GM19397 (cell line): ENCODE data around the gene TCF23.
"Not testable (repeated sequence)": the region's sequence is repeated elsewhere in the genome, so short reads cannot be mapped to it uniquely, and the experiment has no call there.

Experiments used
- ATAC-seq: cut with Tn5 transposase; IDR thresholded peaks from one replicate; pipeline ENCODE4 v1.9.1; 2021; ENCODE audit warnings: mild to moderate bottlenecking, moderate library complexity; ENCODE audit not compliant: unreplicated experiment

Gene TCF23

GRCh38 chr2:27152102-27152795 lies 3.4 kb downstream of the TCF23 start:
- ATAC-seq, result no peak

GRCh38 chr2:27152796-27153464 lies 4.1 kb downstream of the TCF23 start:
- no peak for ATAC-seq

GRCh38 chr2:27154488-27154887 lies 5.7 kb downstream of the TCF23 start:
- no peak for ATAC-seq

GRCh38 chr2:27155069-27155520 lies 6.3 kb downstream of the TCF23 start:
- no peak for ATAC-seq

- no peak for ATAC-seq
Measured at GRCh38 chr2:27158468-27158867, 9.7 kb downstream of the TCF23 start.

- ATAC-seq, result no peak
Measured at GRCh38 chr2:27159271-27159670, 10.5 kb downstream of the TCF23 start.

GRCh38 chr2:27160191-27160590 lies 11.4 kb downstream of the TCF23 start:
- no peak for ATAC-seq

- no peak for ATAC-seq
Measured at GRCh38 chr2:27162151-27163121, 13.6 kb downstream of the TCF23 start.

- no peak for ATAC-seq
Measured at GRCh38 chr2:27164960-27165763, 16.4 kb downstream of the TCF23 start.

GRCh38 chr2:27170581-27171337 lies 22.0 kb downstream of the TCF23 start:
- no peak for ATAC-seq

GRCh38 chr2:27171351-27171848 lies 22.6 kb downstream of the TCF23 start:
- no peak for ATAC-seq

- no peak for ATAC-seq
Measured at GRCh38 chr2:27174638-27175037, 25.8 kb downstream of the TCF23 start.

GRCh38 chr2:27175330-27175729 lies 26.5 kb downstream of the TCF23 start:
- no peak for ATAC-seq

GRCh38 chr2:27175781-27176180 lies 27.0 kb downstream of the TCF23 start:
- not testable (repeated sequence) for ATAC-seq

GRCh38 chr2:27177441-27178351 lies 28.9 kb downstream of the TCF23 start:
- ATAC-seq, result no peak

- no peak for ATAC-seq
Measured at GRCh38 chr2:27178469-27178868, 29.7 kb downstream of the TCF23 start.

GRCh38 chr2:27179344-27180000 lies 30.7 kb downstream of the TCF23 start:
- ATAC-seq, result no peak

GRCh38 chr2:27182346-27182745 lies 33.5 kb downstream of the TCF23 start:
- ATAC-seq, result no peak
